ENCODE results near the gene ABI3BP. TPM values are rescaled to one million over a fixed set of nuclear protein-coding genes. Genes with fewer than 3 reads are reported as not detected.
"Not testable (repeated sequence)": the region's sequence is repeated elsewhere in the genome, so short reads cannot be mapped to it uniquely, and the experiment has no call there.

The ABI3BP gene
- total RNA-seq, 1 donor from 2014 or later: not detected

- no peak for TF ChIP-seq CTCF (conservative IDR thresholded peaks at IDR 0.05)
- no peak overlapping the region for H3K4me3 Mint-ChIP-seq
- H3K27ac Mint-ChIP-seq (ENCODE audit: unreplicated experiment): no peak overlapping the region
- H3K9me3 Mint-ChIP-seq: peaks cover under 1% of the 10 kb centered on the region
- H3K27me3 Mint-ChIP-seq (ENCODE audit: low read depth): no peaks in the 10 kb centered on the region
- H3K36me3 Mint-ChIP-seq (ENCODE audit: low read depth): peaks cover under 1% of the 10 kb centered on the region
- peaks cover 6% of the 10 kb centered on the region for H3K4me1 Mint-ChIP-seq
- no peak for DNase-seq (ENCODE audit: low read depth, low spot score)
Measured at GRCh38 chr3:101017017-101017416, 23.8 kb upstream of the ABI3BP start.

- H3K36me3 Mint-ChIP-seq (ENCODE audit: low read depth); H3K4me1 Mint-ChIP-seq; H3K27ac Mint-ChIP-seq (ENCODE audit: unreplicated experiment); H3K4me3 Mint-ChIP-seq; DNase-seq (ENCODE audit: low read depth, low spot score); H3K27me3 Mint-ChIP-seq (ENCODE audit: low read depth): not testable (repeated sequence)
- peaks cover 14% of the 10 kb centered on the region for H3K9me3 Mint-ChIP-seq
Measured at GRCh38 chr3:101012312-101012711, 19.1 kb upstream of the ABI3BP start.

- Mint-ChIP-seq H3K36me3 (ENCODE audit: low read depth) (peaks cover 8% of the 10 kb centered on the region), H3K4me1 (no peaks in the 10 kb centered on the region), H3K27ac (ENCODE audit: unreplicated experiment) (no peak overlapping the region), H3K9me3 (peaks cover 17% of the 10 kb centered on the region), H3K27me3 (ENCODE audit: low read depth) (peaks cover 6% of the 10 kb centered on the region), H3K4me3 (no peak overlapping the region)
- no peak for DNase-seq (ENCODE audit: low read depth, low spot score)
- TF ChIP-seq CTCF (conservative IDR thresholded peaks at IDR 0.05): no peak
Measured at GRCh38 chr3:101011136-101011535, 17.9 kb upstream of the ABI3BP start.

- DNase-seq (ENCODE audit: low read depth, low spot score): no peak
- peaks cover 8% of the 10 kb centered on the region for H3K27me3 Mint-ChIP-seq (ENCODE audit: low read depth)
- H3K27ac Mint-ChIP-seq (ENCODE audit: unreplicated experiment): no peak overlapping the region
- TF ChIP-seq CTCF (conservative IDR thresholded peaks at IDR 0.05): no peak
- no peak overlapping the region for H3K4me3 Mint-ChIP-seq
- peaks cover 8% of the 10 kb centered on the region for H3K36me3 Mint-ChIP-seq (ENCODE audit: low read depth)
- H3K9me3 Mint-ChIP-seq: peaks cover 17% of the 10 kb centered on the region
- H3K4me1 Mint-ChIP-seq: no peaks in the 10 kb centered on the region
Measured at GRCh38 chr3:101010296-101010695, 17.1 kb upstream of the ABI3BP start.

- H3K4me1 Mint-ChIP-seq: no peaks in the 10 kb centered on the region
- H3K9me3 Mint-ChIP-seq: peaks cover 21% of the 10 kb centered on the region
- no peak overlapping the region for H3K27ac Mint-ChIP-seq (ENCODE audit: unreplicated experiment)
- DNase-seq (ENCODE audit: low read depth, low spot score): no peak
- peaks cover 8% of the 10 kb centered on the region for H3K36me3 Mint-ChIP-seq (ENCODE audit: low read depth)
- no peak overlapping the region for H3K4me3 Mint-ChIP-seq
- peaks cover 8% of the 10 kb centered on the region for H3K27me3 Mint-ChIP-seq (ENCODE audit: low read depth)
- no peak for TF ChIP-seq CTCF (conservative IDR thresholded peaks at IDR 0.05)
Measured at GRCh38 chr3:101009386-101009785, 16.2 kb upstream of the ABI3BP start.

GRCh38 chr3:100999160-100999559, 5.9 kb upstream of the ABI3BP start:
- H3K27ac Mint-ChIP-seq (ENCODE audit: unreplicated experiment): no peak overlapping the region
- H3K4me3 Mint-ChIP-seq: no peak overlapping the region
- peaks cover 18% of the 10 kb centered on the region for H3K27me3 Mint-ChIP-seq (ENCODE audit: low read depth)
- no peaks in the 10 kb centered on the region for H3K36me3 Mint-ChIP-seq (ENCODE audit: low read depth)
- no peak for DNase-seq (ENCODE audit: low read depth, low spot score)
- no peak for TF ChIP-seq CTCF (conservative IDR thresholded peaks at IDR 0.05)
- peaks cover 2% of the 10 kb centered on the region for H3K9me3 Mint-ChIP-seq
- H3K4me1 Mint-ChIP-seq: no peaks in the 10 kb centered on the region

Measured in neural crest cell (in vitro differentiated cells).